Keratinocyte (primary cell): ENCODE measurements around the gene ASB13.

Experiments used
- CTCF ChIP-seq, 3 experiments: IDR thresholded peaks in 1 of 3; conservative IDR thresholded peaks in 1 of 3; optimal IDR thresholded peaks in 1 of 3; 2 replicates in 2 of 3; 3 replicates in 1 of 3; pipeline versions ENCODE3 to v1.5.1; 2011; ENCODE audit warnings: low read length in 3 of 3, mild to moderate bottlenecking in 3 of 3, moderate library complexity in 2 of 3, control low read depth in 1 of 3, inconsistent platforms in 1 of 3; ENCODE audit not compliant: insufficient read depth in 2 of 3; ENCODE audit errors: extremely low read depth in 1 of 3
- EZH2 ChIP-seq: IDR thresholded peaks from one replicate; pipeline ENCODE4 v1.6.1; 2012; ENCODE audit warnings: inconsistent platforms, mild to moderate bottlenecking, low read length, moderate library complexity

- no peak for TF ChIP-seq CTCF (optimal IDR thresholded peaks at IDR 0.05 in 1 of 3, IDR thresholded peaks at IDR 0.05 in 1 of 3, conservative IDR thresholded peaks at IDR 0.05 in 1 of 3; ENCODE audit: extremely low read depth in 1 of 3, insufficient read depth in 2 of 3, low read length in 3 of 3)
- TF ChIP-seq EZH2 = no peak
Measured at GRCh38 chr10:5618829-5619228, 47.6 kb downstream of the ASB13 start.
